PC-3 (cell line): Measurements from ENCODE around the gene EYS. TPM values are rescaled to one million over a fixed set of nuclear protein-coding genes. Genes with fewer than 3 reads are reported as not detected.

Experiments used
- ATAC-seq: fragments of 200-7000 bp; cut with Tn5 transposase; 2 replicates; pipeline ENCODE4 v1.9.1; 2020; ENCODE audit warnings: mild to moderate bottlenecking, moderate library complexity
- BruUV-seq: library from RNA; stranded (reverse); fragments of 400-500 nt; replicated peaks from 2 replicates; lab custom pipeline; 2021; lab: Mats Ljungman, UMichigan
- CTCF ChIA-PET: fragments of 300-600 bp; sonication (Branson Sonifier 250); formaldehyde crosslinking; loops from one replicate; lab custom pipeline; 2022; ENCODE audit warnings: antibody characterized with exemption; lab: Charles Lee
- POLR2A ChIA-PET: fragments of 300-600 bp; sonication (Branson Sonifier 250); formaldehyde crosslinking; loops from one replicate; lab custom pipeline; 2022; ENCODE audit warnings: antibody characterized with exemption; ENCODE audit not compliant: unreplicated experiment; lab: Charles Lee
- DNase-seq: peaks from one replicate; pipeline ENCODE4 v3.0.0-alpha.2; 2015
- H2AFZ ChIP-seq: fragments of 300-600 bp; sonication (generic); 2 replicates; pipeline ENCODE4 v1.6.0; 2016; ENCODE audit warnings: antibody characterized with exemption, low read length
- H3F3A ChIP-seq: fragments of 300-600 bp; sonication (generic); one replicate; pipeline ENCODE4 v1.6.0; 2017; ENCODE audit warnings: antibody characterized with exemption, low read length, control low read depth, mild to moderate bottlenecking; ENCODE audit not compliant: unreplicated experiment
- H3K27ac ChIP-seq: fragments of 300-600 bp; sonication (generic); 2 replicates; pipeline ENCODE4 v1.5.1; 2016; ENCODE audit warnings: mild to moderate bottlenecking, low read length
- H3K27me3 ChIP-seq: fragments of 300-600 bp; sonication (generic); 2 replicates; pipeline ENCODE4 v1.6.1; 2016; ENCODE audit warnings: low read length, mixed read lengths
- H3K36me3 ChIP-seq: fragments of 300-600 bp; sonication (generic); 2 replicates; pipeline ENCODE4 v1.6.1; 2016; ENCODE audit warnings: low read depth, mixed run types, low read length, mixed read lengths
- H3K4me1 ChIP-seq: fragments of 300-600 bp; sonication (generic); 2 replicates; pipeline ENCODE4 v1.5.1; 2016; ENCODE audit warnings: low read length; ENCODE audit not compliant: insufficient read depth
- H3K4me2 ChIP-seq: fragments of 300-600 bp; sonication (generic); 2 replicates; pipeline ENCODE4 v1.6.0; 2016; ENCODE audit warnings: low read length
- H3K4me3 ChIP-seq: fragments of 300-600 bp; sonication (generic); 2 replicates; pipeline ENCODE4 v1.5.1; 2016; ENCODE audit warnings: mild to moderate bottlenecking, low read length, mixed read lengths
- H3K79me2 ChIP-seq: fragments of 300-600 bp; sonication (generic); 2 replicates; pipeline ENCODE4 v1.6.1; 2017; ENCODE audit warnings: low read length, mixed read lengths
- H3K9ac ChIP-seq: fragments of 300-600 bp; sonication (generic); 2 replicates; pipeline ENCODE4 v1.6.0; 2016; ENCODE audit warnings: mild to moderate bottlenecking, low read length
- H3K9me2 ChIP-seq: fragments of 300-600 bp; sonication (generic); replicated peaks from 2 replicates; pipeline ENCODE4 v1.6.1; 2016; ENCODE audit warnings: mixed run types, low read length, mixed read lengths
- H3K9me3 ChIP-seq: fragments of 300-600 bp; sonication (generic); 2 replicates; pipeline ENCODE4 v1.6.1; 2016; ENCODE audit warnings: low read length, mixed read lengths
- H4K20me1 ChIP-seq: fragments of 300-600 bp; sonication (generic); 2 replicates; pipeline ENCODE4 v1.6.1; 2016; ENCODE audit warnings: low read length, mixed read lengths
- EZH2 ChIP-seq: fragments of 300-600 bp; sonication (generic); IDR thresholded peaks from one replicate; pipeline ENCODE4 v1.6.1; 2017; ENCODE audit warnings: antibody characterized with exemption, mild to moderate bottlenecking, low read length; ENCODE audit not compliant: unreplicated experiment
- EZH2phosphoT487 ChIP-seq: fragments of 300-600 bp; sonication (generic); IDR thresholded peaks from 2 replicates; pipeline ENCODE4 v1.6.1; 2018; ENCODE audit warnings: mild to moderate bottlenecking, antibody characterized with exemption, low read length, borderline replicate concordance
- intact Hi-C: fragments of 100-400 bp; cut with micrococcal nuclease; formaldehyde crosslinking; loops from 2 replicates; pipeline ENCODE4 v1.9.0; 2023
- total RNA-seq: library from RNA; depleted of rRNA; stranded (reverse); fragments of >200 nt; gene quantifications from 2 replicates; pipeline ENCODE4 v1.2.3, GENCODE V29; 2014
- TF ChIP-seq, protein P1 (sequence below): fragments of 300-600 bp; sonication (generic); conservative IDR thresholded peaks from 2 replicates; pipeline ENCODE4 v1.5.1; 2017; ENCODE audit warnings: antibody characterized with exemption, low read depth, mild to moderate bottlenecking, low read length

Gene EYS
- total RNA-seq, 1 experiment from 2014 or later, result 0.07 TPM

- Histone ChIP-seq H4K20me1 (no peaks in the 10 kb centered on the region), H3K9ac (no peak overlapping the region), H3F3A (no peaks in the 10 kb centered on the region), H3K79me2 (no peaks in the 10 kb centered on the region), H2AFZ (no peak overlapping the region), H3K27ac (no peak overlapping the region), H3K9me2 (no peaks in the 10 kb centered on the region), H3K36me3 (no peaks in the 10 kb centered on the region), H3K4me1 (no peaks in the 10 kb centered on the region), H3K4me2 (no peak overlapping the region), H3K9me3 (no peaks in the 10 kb centered on the region), H3K27me3 (no peaks in the 10 kb centered on the region), H3K4me3 (no peak overlapping the region)
- intact Hi-C loops, result no loop called here
- ChIA-PET CTCF (no interaction called here), POLR2A (no interaction called here)
- DNase-seq, result no peak
- ATAC-seq, result no peak
- TF ChIP-seq EZH2, result no peak
- no peak for TF ChIP-seq EZH2phosphoT487
- TF ChIP-seq, protein P1, sequence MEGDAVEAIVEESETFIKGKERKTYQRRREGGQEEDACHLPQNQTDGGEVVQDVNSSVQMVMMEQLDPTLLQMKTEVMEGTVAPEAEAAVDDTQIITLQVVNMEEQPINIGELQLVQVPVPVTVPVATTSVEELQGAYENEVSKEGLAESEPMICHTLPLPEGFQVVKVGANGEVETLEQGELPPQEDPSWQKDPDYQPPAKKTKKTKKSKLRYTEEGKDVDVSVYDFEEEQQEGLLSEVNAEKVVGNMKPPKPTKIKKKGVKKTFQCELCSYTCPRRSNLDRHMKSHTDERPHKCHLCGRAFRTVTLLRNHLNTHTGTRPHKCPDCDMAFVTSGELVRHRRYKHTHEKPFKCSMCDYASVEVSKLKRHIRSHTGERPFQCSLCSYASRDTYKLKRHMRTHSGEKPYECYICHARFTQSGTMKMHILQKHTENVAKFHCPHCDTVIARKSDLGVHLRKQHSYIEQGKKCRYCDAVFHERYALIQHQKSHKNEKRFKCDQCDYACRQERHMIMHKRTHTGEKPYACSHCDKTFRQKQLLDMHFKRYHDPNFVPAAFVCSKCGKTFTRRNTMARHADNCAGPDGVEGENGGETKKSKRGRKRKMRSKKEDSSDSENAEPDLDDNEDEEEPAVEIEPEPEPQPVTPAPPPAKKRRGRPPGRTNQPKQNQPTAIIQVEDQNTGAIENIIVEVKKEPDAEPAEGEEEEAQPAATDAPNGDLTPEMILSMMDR, result no peak
- no TSS peak for BruUV-seq
Measured at GRCh38 chr6:64104051-64104450, 1603.0 kb downstream of the EYS start.

GRCh38 chr6:64103480-64103879 lies 1603.5 kb downstream of the EYS start:
- H3F3A ChIP-seq, result no peaks in the 10 kb centered on the region
- H2AFZ ChIP-seq, result no peak overlapping the region
- no peaks in the 10 kb centered on the region for H3K36me3 ChIP-seq
- H3K4me1 ChIP-seq, result no peaks in the 10 kb centered on the region
- no peak overlapping the region for H3K4me2 ChIP-seq
- H3K79me2 ChIP-seq, result no peaks in the 10 kb centered on the region
- BruUV-seq, result no TSS peak
- no peak overlapping the region for H3K4me3 ChIP-seq
- ChIA-PET POLR2A (no interaction called here), CTCF (no interaction called here)
- H3K9me3 ChIP-seq, result no peaks in the 10 kb centered on the region
- H4K20me1 ChIP-seq, result no peaks in the 10 kb centered on the region
- ATAC-seq (no peak), DNase-seq (no peak)
- H3K9me2 ChIP-seq, result no peaks in the 10 kb centered on the region
- no peaks in the 10 kb centered on the region for H3K27me3 ChIP-seq
- TF ChIP-seq EZH2phosphoT487 (no peak), EZH2 (no peak)
- TF ChIP-seq, protein P1, result no peak
- H3K9ac ChIP-seq, result no peak overlapping the region
- intact Hi-C loops, result no loop called here
- no peak overlapping the region for H3K27ac ChIP-seq

DNA sequence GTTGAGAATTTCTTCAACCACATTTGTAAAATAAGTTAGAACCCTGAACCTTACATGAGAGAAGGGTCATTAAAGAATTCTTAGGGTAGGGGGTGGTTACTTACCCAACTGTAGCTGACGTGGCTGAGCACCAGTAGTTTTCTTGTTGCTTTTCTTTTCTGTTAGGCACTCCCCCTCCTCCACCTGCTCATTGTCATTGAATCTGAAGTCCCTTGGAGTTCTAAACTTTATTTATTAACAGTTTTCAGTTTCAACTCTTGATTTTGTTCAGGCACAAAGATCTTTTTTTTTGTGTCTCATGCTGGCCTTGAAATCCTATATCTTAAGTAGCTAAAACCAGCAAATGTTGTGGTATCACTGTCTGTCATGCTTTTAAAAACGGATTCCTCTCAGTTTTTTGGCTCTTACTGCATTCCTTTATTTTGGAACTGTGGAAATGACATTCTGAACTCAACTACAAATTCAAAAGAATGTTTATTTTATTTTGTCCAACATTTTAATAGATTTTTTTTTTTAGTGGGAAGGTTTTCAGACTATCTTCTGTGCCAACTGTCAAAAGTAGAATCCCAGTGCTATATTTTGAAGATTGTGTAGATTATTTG lies 1606.2 kb downstream of the EYS start:
- no peaks in the 10 kb centered on the region for H3K27me3 ChIP-seq
- no peak for DNase-seq
- no peaks in the 10 kb centered on the region for H3K9me2 ChIP-seq
- no peak overlapping the region for H3K4me2 ChIP-seq
- no peaks in the 10 kb centered on the region for H3F3A ChIP-seq
- no peak for TF ChIP-seq EZH2
- ATAC-seq, result no peak
- no TSS peak for BruUV-seq
- no peak overlapping the region for H3K27ac ChIP-seq
- ChIA-PET POLR2A (no interaction called here), CTCF (no interaction called here)
- no peaks in the 10 kb centered on the region for H3K4me1 ChIP-seq
- no peaks in the 10 kb centered on the region for H4K20me1 ChIP-seq
- no peak overlapping the region for H3K9ac ChIP-seq
- no peak overlapping the region for H3K4me3 ChIP-seq
- no peaks in the 10 kb centered on the region for H3K9me3 ChIP-seq
- H3K79me2 ChIP-seq, result no peaks in the 10 kb centered on the region
- intact Hi-C loops, result no loop called here
- no peaks in the 10 kb centered on the region for H3K36me3 ChIP-seq
- H2AFZ ChIP-seq, result no peak overlapping the region
